ENCODE results near the gene WNK1. TPM values are rescaled to one million over a fixed set of nuclear protein-coding genes. Genes with fewer than 3 reads are reported as not detected.

Gene WNK1
- total and polyA plus RNA-seq, 12 donors = 14.2 to 315 (median 123) TPM

DNA sequence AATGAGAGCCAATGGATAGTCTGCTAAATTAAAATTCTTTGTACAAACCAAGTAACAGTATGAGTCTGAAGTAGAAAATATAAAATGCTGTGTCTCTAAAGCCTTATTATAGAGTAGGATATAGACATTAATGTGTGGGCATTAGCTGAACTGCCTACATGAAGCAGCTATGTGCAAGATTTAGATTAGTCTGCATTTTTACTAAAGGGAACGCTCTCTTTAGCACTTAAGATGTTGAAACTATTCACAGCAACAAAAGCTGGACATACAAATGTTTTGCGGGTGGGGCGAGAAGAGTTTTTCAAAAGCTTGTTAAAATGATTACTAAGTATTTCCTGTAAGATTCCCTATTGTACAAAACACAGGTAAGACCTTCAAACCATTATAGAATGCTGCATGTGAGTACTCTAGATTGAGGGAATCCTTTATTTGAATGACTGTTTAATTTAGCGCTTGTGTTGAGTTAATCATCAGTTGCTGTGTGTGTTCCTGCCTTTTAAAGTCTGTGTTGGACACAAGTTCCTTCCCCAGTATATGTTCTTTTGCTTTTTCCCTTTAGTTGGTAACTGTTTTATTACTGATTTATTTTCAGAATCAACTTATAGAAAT is 110.0 kb downstream of the WNK1 start:
- TF ChIP-seq, protein P1, sequence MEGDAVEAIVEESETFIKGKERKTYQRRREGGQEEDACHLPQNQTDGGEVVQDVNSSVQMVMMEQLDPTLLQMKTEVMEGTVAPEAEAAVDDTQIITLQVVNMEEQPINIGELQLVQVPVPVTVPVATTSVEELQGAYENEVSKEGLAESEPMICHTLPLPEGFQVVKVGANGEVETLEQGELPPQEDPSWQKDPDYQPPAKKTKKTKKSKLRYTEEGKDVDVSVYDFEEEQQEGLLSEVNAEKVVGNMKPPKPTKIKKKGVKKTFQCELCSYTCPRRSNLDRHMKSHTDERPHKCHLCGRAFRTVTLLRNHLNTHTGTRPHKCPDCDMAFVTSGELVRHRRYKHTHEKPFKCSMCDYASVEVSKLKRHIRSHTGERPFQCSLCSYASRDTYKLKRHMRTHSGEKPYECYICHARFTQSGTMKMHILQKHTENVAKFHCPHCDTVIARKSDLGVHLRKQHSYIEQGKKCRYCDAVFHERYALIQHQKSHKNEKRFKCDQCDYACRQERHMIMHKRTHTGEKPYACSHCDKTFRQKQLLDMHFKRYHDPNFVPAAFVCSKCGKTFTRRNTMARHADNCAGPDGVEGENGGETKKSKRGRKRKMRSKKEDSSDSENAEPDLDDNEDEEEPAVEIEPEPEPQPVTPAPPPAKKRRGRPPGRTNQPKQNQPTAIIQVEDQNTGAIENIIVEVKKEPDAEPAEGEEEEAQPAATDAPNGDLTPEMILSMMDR (IDR thresholded peaks at IDR 0.05) = no peak
- TF ChIP-seq POLR2A (IDR thresholded peaks at IDR 0.05) = no peak
- WGBS, 4 donors = 92 to 98% (median 96%) methylated on average over 4 of the region's 4 CpGs
- no peaks in the 10 kb centered on the region for H3K27me3 ChIP-seq
- H3K27ac ChIP-seq = no peak overlapping the region
- peaks cover 0 to 40% of the 10 kb centered on the region in 2 donors for H3K36me3 ChIP-seq (replicated peaks in 1 of 2)
- no peaks in the 10 kb centered on the region for H3K9me3 ChIP-seq (replicated peaks in 1 of 3)
- intact Hi-C loops (cut with DNase I) = no loop called here
- H3K4me3 ChIP-seq = no peak overlapping the region
- DNase-seq = no peak
- H3K4me1 ChIP-seq (replicated peaks in 1 of 2) = peaks cover 2% of the 10 kb centered on the region in 2 donors

- Histone ChIP-seq H3K27me3 (no peaks in the 10 kb centered on the region), H3K4me3 (no peak overlapping the region), H3K36me3 (replicated peaks in 1 of 2) (peaks cover 0 to 41% of the 10 kb centered on the region in 2 donors), H3K4me1 (replicated peaks in 1 of 2) (no peaks in the 10 kb centered on the region), H3K27ac (no peak overlapping the region), H3K9me3 (replicated peaks in 1 of 3) (no peaks in the 10 kb centered on the region)
- WGBS, 4 donors = 83 to 97% (median 89%) methylated on average over 1 of the region's 1 CpG
- intact Hi-C loops (cut with DNase I) = no loop called here
- no peak for TF ChIP-seq POLR2A (IDR thresholded peaks at IDR 0.05)
- TF ChIP-seq, protein P1 (IDR thresholded peaks at IDR 0.05) = no peak
- DNase-seq = no peak
These were observed 110.9 kb downstream of the WNK1 start for GRCh38 chr12:863285-863684.

DNA sequence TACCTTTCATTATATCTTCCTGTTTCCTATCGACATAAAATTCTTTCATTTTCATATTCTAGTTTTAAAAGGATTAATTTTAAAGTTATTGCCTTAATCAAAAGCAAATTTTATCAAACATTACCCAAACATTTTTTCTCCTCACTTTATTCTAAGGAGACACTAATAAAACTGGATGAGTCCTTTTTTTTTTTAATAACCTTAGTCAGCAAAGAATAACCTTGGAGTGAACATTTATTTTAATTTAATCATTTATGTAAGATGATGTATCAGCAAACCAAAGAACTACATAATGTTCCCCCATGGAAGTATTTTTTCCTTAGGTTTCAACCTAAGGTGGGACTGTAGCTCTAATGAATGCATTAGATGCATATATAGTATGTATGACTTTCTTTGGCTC is 113.2 kb downstream of the WNK1 start:
- no peaks in the 10 kb centered on the region for H3K27me3 ChIP-seq
- no peak overlapping the region for H3K4me3 ChIP-seq
- no peaks in the 10 kb centered on the region for H3K4me1 ChIP-seq (replicated peaks in 1 of 2)
- 77 to 95% (median 85%) methylated on average over 1 of the region's 1 CpG for WGBS, 4 donors
- H3K36me3 ChIP-seq (replicated peaks in 1 of 2) = peaks cover 0 to 57% of the 10 kb centered on the region in 2 donors
- H3K9me3 ChIP-seq (replicated peaks in 1 of 3) = no peaks in the 10 kb centered on the region
- no peak overlapping the region for H3K27ac ChIP-seq
- DNase-seq = no peak
- intact Hi-C loops (cut with DNase I) = no loop called here
- TF ChIP-seq POLR2A (IDR thresholded peaks at IDR 0.05) = no peak
- TF ChIP-seq, protein P1 (IDR thresholded peaks at IDR 0.05) = no peak

DNA sequence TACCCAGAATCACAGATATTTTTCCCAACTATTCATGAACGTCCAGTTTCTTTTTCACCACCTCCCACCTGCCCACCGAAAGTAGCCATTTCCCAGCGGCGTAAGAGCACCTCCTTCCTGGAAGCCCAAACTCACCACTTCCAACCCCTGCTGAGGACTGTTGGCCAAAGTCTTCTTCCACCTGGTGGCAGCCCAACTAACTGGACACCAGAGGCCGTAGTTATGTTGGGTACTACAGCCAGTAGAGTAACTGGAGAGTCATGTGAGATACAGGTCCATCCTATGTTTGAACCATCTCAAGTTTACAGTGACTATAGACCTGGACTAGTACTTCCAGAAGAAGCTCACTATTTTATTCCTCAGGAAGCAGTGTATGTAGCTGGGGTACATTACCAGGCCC is 115.5 kb downstream of the WNK1 start:
- Histone ChIP-seq H3K36me3 (replicated peaks in 1 of 2) (peaks cover 0 to 57% of the 10 kb centered on the region in 2 donors), H3K27ac (no peak overlapping the region), H3K27me3 (no peaks in the 10 kb centered on the region), H3K4me1 (replicated peaks in 1 of 2) (no peaks in the 10 kb centered on the region), H3K4me3 (no peak overlapping the region), H3K9me3 (replicated peaks in 1 of 3) (no peaks in the 10 kb centered on the region)
- TF ChIP-seq, protein P1 (IDR thresholded peaks at IDR 0.05) = no peak
- TF ChIP-seq POLR2A (IDR thresholded peaks at IDR 0.05) = no peak
- WGBS, 4 donors = 94 to 98% (median 97%) methylated on average over 5 of the region's 5 CpGs
- DNase-seq = no peak
- intact Hi-C loops (cut with DNase I) = no loop called here

All from adrenal gland (tissue), 12 donors.